GM20431 (cell line): ENCODE results near the gene MGMT.

ENCODE experiments used
- in situ Hi-C: fragments of 300-500 bp; cut with MseI, MboI; formaldehyde crosslinking; loops from one replicate; pipeline ENCODE4 v1.15.0; 2020; ENCODE audit warnings: low sequenced_read_pairs; ENCODE audit not compliant: unreplicated experiment

Gene MGMT

DNA sequence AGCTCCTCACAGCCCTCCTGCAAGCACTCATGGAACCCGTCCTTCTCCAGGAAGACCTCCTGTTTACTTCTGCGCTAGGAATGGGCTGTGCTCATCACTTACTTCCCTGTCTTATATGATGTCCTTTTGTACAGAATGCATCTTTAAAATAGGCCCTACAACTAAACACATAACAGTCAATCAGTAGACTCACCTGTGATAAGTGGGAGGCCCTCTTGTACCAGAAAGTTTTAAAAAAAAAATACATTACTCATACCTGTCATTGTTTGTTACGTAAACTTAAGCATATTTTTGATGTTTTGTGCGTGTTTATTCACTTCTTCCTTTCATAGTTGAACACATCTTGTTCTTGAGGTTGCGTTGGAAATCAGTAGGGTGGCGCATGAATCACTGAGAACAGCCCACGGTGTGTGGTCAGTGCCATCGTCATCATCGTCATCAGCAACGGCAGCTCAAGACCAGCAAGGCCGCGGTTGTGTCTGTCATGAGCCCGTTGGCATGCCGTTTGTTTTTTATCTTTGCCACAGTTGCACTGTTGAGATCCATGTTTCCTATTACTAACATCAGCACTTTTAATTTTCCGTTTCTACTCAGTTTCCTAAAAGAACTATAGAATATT, 232.8 kb downstream of the MGMT start:
- in situ Hi-C loops: no loop called here

DNA sequence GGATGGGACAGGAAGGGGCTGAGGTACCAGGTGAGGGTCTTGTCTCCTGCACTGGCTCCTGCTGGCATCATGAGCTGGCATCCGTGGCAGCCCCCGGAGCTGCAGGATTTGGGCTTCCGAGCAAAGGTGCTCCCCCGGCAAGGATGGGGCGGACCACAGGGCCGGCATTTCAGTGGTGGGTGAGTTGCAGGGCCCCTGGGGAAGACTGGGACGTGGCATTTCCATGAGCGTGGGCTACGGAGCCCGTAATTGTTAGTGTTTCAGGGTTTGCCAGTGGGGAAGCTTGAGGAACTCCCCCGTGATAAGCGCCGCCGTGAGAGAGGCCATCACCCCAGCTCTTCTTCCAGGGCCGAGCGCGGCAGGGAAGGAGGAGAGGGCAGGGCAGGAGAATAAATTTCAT, 235.6 kb downstream of the MGMT start:
- in situ Hi-C loops: no loop called here

DNA sequence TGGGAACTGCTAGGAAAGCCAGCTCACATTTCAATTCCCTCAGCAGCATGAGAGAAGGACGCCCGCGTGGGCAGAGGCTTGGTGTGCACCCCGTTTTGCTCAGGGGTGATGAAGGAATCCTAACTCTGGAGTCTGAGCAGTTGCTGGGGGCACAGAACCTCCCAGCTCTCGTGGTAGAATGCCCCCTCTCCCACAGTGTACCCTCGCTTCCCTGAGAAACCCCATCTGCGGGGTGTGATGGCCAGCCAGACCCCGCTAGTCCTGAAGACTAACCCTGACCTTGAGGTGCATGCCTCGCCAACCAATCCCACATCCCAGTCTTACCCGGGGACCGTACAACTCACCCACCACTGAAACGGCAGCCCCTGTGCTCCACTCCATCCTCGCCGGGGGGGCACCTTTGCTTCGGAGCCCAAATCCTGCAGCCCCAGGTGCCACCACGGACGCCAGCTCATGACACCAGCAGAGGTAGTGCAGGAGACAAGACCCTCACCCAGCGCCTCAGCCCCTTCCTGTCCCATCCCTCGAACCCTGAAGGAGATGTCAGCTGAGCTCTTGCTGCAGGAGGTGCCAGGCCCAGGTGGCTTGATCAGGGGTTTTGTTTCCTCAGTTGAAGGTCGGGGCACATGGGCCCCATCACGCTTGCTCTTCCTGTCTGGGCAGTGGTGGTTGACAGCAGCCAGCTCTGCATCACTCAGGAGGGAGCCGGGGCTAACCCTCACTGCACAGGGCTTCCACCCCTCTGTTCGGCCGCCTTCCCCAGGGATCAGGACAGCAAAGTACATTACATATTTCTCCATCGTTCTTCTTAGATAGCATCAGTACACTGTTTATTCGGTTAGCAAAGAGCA, 236.5 kb downstream of the MGMT start:
- in situ Hi-C loops: no loop called here

DNA sequence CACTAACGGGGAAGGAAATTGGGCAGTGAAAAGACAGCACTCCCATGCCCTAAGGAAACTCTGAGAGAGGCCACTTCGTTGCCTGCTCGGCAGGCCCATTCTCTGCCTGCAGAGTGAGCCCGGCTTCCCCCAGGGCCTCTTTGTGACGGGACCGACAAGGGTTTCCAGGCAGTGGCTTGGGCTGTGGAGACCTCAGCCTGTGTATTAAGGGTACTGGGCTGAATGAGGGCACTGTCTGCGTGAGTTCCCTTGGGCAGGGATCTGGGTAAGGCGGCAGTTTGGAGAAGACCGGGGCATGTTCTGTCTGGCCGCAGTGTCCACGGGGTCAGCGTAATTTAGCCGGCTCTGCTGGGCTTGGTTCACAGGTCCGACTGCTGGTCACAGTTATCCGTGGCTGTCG, 237.2 kb downstream of the MGMT start:
- in situ Hi-C loops: no loop called here

DNA sequence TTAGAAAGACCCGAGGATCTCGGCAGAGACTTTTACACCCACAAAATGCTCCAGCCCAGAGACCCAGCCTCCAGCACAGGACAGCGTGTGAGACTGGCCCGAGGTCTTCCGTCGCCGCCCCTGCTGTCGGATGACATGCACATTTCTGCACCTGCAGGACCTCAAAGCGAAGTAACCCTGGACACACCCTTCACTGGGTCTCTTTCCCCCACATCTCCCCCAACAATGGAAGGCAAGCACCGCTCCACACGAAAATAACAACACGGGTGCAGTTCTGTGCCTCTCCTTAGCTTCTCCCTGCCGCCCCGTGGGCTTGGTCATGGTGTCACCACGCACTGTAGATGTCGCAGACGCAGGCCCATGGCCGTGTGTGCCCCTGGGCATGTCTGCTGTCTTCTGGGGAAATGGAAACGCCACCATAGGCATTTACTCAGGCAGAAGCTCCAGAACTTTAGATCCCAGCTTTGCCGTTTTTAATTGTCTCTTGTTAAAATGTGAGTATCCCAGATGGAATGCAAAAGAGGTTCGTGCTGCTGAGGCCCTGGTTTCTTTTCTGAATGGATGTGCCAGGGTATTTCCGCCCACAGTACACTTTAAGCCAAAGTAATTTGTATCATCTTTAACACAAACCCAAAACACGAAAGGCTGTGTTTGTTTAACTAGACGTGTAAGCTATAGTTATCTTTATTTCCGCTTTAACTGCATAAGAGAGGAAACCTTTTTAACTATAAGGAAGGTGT, 237.9 kb downstream of the MGMT start:
- in situ Hi-C loops: no loop called here

DNA sequence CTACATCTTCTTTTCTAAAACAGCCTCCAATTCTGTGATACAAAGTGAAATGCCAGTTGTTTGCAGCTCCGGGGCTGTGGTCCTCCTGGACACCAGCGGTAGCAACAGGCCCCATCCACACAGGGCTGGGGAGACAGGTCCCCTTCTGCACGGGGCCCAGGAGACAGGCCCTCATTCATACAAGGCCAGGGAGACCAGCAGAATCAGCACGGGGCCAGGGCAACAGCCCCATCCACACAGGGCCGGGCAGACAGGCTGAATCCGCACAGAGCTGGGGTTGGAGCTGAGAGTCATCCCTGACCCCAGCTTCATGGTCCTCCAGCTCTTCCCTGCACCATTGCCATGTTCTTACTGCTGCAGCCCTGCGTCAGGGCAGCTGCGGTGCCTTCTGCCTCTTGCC, 238.6 kb downstream of the MGMT start:
- in situ Hi-C loops: no loop called here

DNA sequence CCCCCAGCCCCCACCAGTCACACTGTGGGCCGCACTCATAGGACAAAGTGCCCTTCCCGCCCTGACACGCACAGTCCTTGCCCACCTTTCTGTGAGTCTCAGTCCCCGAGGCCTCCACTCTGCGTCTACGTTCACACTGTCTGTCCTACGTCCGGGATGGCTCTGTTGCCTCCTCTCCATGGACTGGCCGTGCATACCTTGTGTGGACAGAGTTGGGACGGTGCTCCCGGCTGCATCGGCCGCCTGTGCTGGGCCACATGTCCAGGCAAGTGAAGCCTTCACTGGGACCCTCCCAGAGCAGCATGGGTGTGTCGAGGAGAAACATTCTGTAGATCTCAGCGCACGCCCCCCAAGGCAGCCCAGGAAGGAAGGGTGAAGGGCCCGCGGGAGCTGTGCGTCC, 239.0 kb downstream of the MGMT start:
- in situ Hi-C loops: no loop called here

DNA sequence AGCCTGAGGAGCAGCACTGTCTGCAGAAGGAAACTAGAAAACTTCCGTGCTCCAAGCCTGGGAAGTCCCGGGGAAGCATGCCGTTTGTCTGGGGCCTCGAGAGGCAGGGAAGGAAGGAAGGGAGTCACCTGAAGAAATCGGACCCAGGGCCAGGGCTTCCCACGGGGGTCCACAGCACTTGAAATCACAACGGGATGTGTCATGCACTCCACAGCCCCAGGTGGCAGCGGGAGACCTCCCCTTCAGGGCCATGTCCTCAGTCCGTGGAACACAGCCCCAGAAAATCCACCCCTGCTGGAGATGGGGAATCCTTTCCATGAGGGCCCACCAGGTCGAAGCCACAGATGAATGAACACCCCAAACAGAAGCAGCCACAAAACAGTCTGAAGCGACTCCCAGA, 239.5 kb downstream of the MGMT start:
- in situ Hi-C loops: no loop called here

DNA sequence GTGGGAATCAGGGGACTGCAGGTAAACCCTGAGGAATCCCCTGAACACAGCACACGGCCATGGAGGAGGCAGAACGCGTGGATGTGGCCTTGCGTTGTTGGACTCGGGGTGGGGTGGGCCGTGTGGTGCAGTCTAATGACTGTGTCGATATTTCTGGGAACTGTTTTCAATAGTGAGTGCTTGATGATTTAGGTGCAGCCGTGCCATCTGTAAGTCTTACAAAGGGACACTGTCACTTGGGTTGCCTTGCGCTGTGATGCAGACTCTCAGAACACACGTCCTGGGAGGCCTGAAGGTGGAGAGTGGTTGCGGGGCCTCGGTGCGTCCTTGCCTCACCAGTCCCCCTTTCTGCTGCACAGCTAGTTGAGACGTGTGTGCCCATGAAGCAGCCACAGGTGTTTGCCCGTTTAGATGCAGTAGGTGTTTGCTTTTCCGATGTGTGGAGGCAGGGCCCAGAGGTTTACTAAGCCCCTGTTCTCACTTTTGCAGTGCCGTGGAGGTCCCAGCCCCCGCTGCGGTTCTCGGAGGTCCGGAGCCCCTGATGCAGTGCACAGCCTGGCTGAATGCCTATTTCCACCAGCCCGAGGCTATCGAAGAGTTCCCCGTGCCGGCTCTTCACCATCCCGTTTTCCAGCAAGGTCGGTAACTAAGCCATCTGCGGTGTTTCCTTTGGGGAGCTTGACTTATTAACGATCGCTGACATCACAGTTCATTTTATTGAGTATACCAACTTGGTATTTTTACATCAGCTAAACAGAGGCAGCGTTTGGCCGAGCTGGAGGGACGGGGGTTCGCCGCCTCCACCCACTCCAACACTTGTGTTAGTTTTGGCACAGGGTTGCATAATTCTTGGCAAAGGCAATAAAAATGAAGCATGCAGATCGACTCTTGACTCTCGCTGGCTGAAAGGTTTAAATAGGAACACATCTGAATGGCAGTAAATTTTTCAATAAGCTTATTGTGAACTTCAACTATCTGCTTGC, 240.7 kb downstream of the MGMT start:
- in situ Hi-C loops: no loop called here

DNA sequence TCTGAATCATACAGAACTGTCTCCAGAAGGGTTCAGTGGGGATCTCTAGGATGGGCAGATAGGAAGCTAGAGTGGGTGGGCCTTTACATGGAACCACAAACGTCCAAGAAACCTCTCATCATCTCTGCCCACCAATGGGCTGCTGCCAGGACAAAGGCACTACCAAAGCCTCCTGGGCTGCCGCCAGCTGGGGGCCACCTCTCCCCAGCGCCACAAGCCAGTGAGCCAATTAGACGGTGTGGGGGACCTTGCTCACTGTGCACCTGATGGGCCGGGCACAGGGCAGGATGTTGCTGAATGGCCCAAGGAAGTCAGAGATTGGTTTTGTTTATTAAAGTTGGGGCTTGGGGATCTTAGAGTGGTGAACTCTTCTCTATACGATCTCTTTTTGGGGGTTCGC, 242.1 kb downstream of the MGMT start:
- in situ Hi-C loops: no loop called here

DNA sequence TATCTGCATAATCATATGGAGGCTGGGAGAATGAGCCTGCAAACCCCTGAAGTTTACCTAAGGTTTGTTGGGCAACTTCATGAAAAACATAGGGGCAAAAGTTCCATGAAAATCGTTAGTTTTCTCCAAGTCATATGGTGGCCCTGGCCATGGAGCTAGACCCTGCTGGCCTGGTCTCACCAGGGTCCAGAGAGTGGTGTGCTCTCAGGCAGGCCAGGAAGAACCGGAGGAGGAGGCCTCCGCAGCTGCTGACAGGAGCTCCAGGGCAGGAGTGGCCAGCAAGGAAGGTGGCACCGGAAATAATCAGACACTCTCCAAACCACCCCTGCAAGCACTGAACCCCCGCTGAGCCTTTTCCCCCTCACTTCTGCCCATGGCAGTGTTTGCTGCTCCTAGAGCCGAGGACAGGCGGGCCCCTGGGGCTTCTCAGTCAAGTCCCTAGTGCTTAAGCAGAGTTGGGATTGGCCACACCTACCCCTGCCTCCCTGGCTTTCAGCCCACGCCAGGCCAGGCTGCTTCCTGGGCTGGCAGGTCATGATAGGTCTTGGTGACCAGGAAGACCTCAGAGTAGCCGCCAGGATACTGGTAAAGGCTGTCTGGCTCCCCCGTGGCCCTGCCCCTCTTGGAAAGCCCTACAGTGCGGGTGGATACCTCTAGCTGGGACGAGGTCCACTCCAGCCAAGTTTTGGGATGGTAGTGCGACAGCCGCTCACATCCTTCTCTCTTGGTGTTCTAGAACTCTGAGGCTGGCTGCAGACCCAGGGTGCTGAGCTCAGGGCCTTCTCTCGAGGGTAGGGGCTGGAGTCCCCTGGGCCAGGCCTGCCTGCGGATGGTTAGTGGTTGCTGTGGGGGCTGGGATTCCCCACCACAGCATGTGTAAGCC, 242.8 kb downstream of the MGMT start:
- in situ Hi-C loops: no loop called here

DNA sequence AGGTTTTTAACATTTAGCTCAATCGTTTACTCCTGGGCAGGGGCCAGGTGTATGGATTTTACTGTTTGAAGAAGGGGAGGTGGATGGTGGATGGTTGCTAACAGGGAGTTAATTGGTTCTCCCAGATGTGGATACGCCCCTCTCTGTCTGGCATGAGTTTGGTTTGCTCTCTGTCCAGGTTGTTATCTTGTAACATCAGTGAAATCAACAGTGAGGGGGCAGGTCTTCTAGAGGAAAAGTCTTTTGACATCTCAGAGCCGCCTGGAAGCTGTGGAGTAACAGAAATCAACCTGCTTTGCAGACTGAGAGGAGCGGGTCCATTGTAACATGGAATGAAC, 243.4 kb downstream of the MGMT start:
- in situ Hi-C loops: no loop called here

DNA sequence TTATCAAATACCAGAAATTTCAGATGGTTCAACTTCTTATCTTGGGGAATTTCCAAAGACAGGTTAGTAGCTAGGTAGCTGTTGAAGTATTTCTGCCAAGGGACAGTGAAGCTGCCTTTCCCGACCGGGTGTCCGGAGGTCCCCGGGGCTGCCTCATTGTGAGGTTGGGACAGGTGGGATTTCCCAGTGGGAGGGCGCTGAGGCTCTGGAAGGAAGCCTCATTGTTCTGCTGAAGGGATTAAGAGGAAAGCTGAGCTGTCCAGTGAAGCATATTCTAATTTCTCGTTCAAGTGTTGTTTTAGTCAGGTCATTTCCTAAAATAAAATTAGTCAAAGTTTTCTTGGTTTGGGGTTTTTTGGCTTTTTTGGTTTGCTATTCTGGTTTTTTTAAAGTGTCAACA, 244.2 kb downstream of the MGMT start:
- in situ Hi-C loops: no loop called here

DNA sequence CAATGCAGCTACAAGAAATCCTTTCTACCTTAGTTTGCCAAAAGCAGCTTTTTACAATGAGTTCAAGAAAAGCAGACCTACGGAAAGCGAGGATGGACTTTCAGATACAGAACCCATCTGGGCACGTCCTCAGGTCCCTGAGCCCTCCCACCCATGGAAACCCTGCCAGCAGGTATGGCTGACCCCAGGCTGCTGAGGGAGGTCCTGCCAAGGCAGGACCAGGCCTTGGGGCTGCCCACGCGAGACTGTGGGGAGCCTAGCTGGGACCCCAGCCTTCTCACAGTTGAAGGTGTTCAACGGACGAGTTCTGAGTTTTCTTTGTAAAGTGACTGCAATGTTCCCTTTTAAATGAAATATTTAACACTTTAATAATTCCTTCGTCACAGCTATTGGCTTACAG, 245.0 kb downstream of the MGMT start:
- in situ Hi-C loops: no loop called here

DNA sequence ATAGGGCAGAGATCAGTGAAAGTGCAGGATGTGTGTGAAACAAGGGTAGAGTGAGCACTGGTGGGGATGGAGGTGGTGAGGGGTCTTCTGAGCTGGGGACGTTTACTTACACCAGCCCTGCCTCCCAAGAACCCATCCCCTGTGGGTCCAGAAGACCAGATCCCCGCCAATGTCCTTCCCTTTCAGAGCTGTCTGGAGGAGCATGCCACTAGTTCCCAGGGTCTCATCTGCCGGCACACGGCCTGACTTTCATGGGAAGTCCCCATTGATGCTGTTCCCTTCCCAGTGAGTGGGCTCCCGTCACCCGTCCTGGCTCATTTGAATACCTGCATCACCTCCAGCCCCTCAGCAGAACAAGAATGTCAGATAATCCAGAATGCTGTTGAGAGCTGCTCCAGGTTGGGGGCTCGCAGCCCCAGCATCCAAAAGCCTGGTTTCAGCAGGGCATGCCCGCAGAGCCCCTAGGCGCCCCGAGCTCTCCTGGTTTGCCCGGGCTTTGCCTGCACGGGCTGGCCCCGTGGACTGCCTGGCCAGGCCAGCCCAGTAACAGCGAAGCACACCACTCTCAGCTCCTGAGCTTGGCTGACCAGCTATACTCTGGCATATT, 246.7 kb downstream of the MGMT start:
- in situ Hi-C loops: no loop called here

DNA sequence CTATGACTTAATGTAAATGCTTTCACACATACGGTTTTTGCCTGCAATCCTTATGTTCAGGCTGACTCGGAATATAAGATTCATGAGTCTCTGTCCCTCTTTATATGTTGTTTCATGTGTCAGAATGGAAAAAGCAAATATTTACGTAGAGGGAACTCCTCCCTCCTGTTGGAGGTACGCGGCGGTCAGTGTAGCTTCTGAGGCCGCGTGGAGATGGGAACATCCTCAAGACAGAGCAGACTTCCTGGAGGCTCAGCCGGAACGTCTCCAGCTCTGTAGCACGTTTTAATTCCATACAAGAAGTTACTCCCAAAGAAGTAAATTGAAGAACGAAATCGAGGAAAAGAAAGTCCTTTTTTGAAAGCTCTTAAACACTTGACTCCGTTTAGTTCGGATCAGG, 248.8 kb downstream of the MGMT start:
- in situ Hi-C loops: no loop called here

DNA sequence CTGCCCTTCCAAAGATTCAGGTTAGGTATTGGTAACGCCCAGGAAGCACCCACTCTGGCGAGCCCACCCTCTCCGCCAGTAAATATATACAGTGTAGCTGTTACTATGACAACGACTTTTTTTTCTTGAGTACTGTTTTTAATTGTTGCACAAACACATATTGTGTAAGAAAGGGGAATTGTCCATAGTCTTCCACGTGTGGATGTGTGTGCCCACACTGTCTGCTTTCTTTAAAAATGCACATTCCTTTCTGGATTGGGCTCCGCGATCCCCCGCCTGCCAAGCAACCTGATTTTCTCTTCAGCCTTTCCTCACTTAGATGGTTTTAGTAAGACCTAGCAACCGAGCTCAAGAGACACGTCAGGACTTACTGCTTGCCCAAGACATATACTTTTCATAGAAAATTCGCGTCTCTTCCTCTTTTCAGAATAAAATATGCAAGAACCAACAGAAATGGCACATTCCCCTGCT, 249.2 kb downstream of the MGMT start:
- in situ Hi-C loops: no loop called here

DNA sequence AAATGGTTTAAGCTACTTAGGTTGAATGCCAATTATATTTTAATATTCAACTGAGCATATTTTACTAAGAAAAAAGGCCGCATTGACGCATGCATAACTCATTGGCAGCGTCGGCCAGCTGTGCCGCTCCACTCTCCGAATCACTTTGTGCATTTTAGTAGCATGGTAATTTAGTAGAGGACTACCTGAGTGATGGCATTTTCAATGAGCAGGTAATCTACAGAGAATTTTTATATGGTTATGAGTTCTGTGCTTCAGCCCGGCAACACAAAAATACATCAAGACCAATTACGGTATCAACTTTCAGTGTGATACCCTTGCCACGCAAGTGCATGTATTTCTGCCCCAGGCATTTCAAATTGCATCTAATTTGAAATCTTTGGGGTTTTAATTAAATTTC, 249.8 kb downstream of the MGMT start:
- in situ Hi-C loops: no loop called here
